ENCODE results near the gene POP4. TPM values are rescaled to one million over a fixed set of nuclear protein-coding genes. Genes with fewer than 3 reads are reported as not detected.

Gene POP4
- total and polyA plus RNA-seq, 10 of the 15 experiments (the other 5 are each of a cell fraction or from before 2014, with no cell fraction given), result 52.1 to 231 (median 118) TPM

GRCh38 chr19:29641597-29641996 lies 35.5 kb downstream of the POP4 start:
- no peaks in the 10 kb centered on the region for H3K79me2 ChIP-seq (ENCODE audit: control insufficient read depth, insufficient read depth, low read length)
- H3K27ac ChIP-seq (ENCODE audit: control insufficient read depth, insufficient read depth), result no peak overlapping the region
- no peaks in the 10 kb centered on the region for H4K20me1 ChIP-seq (ENCODE audit: control insufficient read depth, insufficient read depth)
- in situ Hi-C loops (cut with MboI) (no loop called here), intact Hi-C loops (cut with micrococcal nuclease; ENCODE audit: unreplicated experiment) (no loop called here)
- H3K27me3 ChIP-seq (replicated peaks in 1 of 2; ENCODE audit: control insufficient read depth in 2 of 2, insufficient read depth in 2 of 2, low read length in 1 of 2), result no peaks in the 10 kb centered on the region
- H3K36me3 ChIP-seq (ENCODE audit: control insufficient read depth in 2 of 2, insufficient read depth in 2 of 2, low read length in 1 of 2), result no peaks in the 10 kb centered on the region
- H3K9me3 ChIP-seq (replicated peaks; ENCODE audit: control insufficient read depth, insufficient read depth, low read length), result no peaks in the 10 kb centered on the region
- 80% methylated on average over 2 of the region's 2 CpGs for WGBS (ENCODE audit: insufficient coverage, insufficient replicate concordance, low lambda C conversion rate, missing lambda C conversion rate)
- no TSS peak for BruUV-seq (replicated peaks)
- FAIRE-seq, result no peak
- ChIA-PET SMC1A (ENCODE audit: uncharacterized antibody, unreplicated experiment) (no interaction called here), CTCF (interaction anchor here (0.7 to 1.1 kb wide), 2 partner anchors 20 to 39 kb away, joined by 3 read pairs; no protein-coding TSS in a partner anchor), POLR2A (no interaction called here), RAD21 (ENCODE audit: unreplicated experiment) (no interaction called here)
- peaks cover 4% of the 10 kb centered on the region; the same call in 1 of the 2 replicates for H3K4me1 ChIP-seq (ENCODE audit: control insufficient read depth, insufficient read depth, low read length)
- ATAC-seq, result no peak
- no peak overlapping the region for H2AFZ ChIP-seq (ENCODE audit: control insufficient read depth, low read depth, low read length)
- H3K4me2 ChIP-seq (ENCODE audit: control insufficient read depth, insufficient read depth), result no peak overlapping the region
- H3K4me3 ChIP-seq, result no peak overlapping the region
- no peak for DNase-seq (ENCODE audit: low read depth, low spot score)
- no peak overlapping the region for H3K9ac ChIP-seq (ENCODE audit: control insufficient read depth, insufficient read depth, low read length)
- TF ChIP-seq, protein P1, sequence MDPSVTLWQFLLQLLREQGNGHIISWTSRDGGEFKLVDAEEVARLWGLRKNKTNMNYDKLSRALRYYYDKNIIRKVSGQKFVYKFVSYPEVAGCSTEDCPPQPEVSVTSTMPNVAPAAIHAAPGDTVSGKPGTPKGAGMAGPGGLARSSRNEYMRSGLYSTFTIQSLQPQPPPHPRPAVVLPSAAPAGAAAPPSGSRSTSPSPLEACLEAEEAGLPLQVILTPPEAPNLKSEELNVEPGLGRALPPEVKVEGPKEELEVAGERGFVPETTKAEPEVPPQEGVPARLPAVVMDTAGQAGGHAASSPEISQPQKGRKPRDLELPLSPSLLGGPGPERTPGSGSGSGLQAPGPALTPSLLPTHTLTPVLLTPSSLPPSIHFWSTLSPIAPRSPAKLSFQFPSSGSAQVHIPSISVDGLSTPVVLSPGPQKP (IDR thresholded peaks at IDR 0.05; ENCODE audit: low read depth, low read length), result no peak
- no peak for TF ChIP-seq IKZF2 (IDR thresholded peaks at IDR 0.05)
- no peak for TF ChIP-seq NR2C1 (IDR thresholded peaks at IDR 0.05)
- no peak for TF ChIP-seq RELA (IDR thresholded peaks at IDR 0.05; ENCODE audit: borderline replicate concordance, partially characterized antibody)
- TF ChIP-seq GABPA (IDR thresholded peaks at IDR 0.05; ENCODE audit: low read depth), result no peak
- no peak for TF ChIP-seq CUX1 (IDR thresholded peaks at IDR 0.05; ENCODE audit: insufficient replicate concordance, low read depth, low read length)
- TF ChIP-seq SMAD5 (IDR thresholded peaks at IDR 0.05; ENCODE audit: low read depth), result no peak
- no peak for TF ChIP-seq ETV6 (conservative IDR thresholded peaks at IDR 0.05 in 1 of 2, IDR thresholded peaks at IDR 0.05 in 1 of 2; ENCODE audit: borderline replicate concordance in 1 of 2, low read depth in 1 of 2)
- no peak for TF ChIP-seq BCLAF1 (IDR thresholded peaks at IDR 0.05)
- no peak for TF ChIP-seq JUND (IDR thresholded peaks at IDR 0.05; ENCODE audit: low read depth, low read length)
- no peak for TF ChIP-seq IRF5 (IDR thresholded peaks at IDR 0.05; ENCODE audit: borderline replicate concordance)
